H9 (cell line): ENCODE results near the gene PRUNE2. TPM values are rescaled to one million over a fixed set of nuclear protein-coding genes. Genes with fewer than 3 reads are reported as not detected.

Experiments
- DNase-seq: peaks from one replicate; pipeline ENCODE4 v3.0.0-alpha.2; 2017
- H2AFZ ChIP-seq: one replicate; pipeline ENCODE4 v1.6.1; 2013; ENCODE audit warnings: mild to moderate bottlenecking, low read length, control low read depth, moderate library complexity
- H2AK5ac ChIP-seq: 2 replicates; pipeline ENCODE4 v1.6.1; 2013; ENCODE audit warnings: low read length, control low read depth, mixed read lengths; ENCODE audit not compliant: insufficient read length
- H2BK120ac ChIP-seq: one replicate; pipeline ENCODE4 v1.6.1; 2013; ENCODE audit warnings: low read depth, mild to moderate bottlenecking, low read length, control low read depth, inconsistent platforms; ENCODE audit not compliant: poor library complexity, severe bottlenecking
- H2BK12ac ChIP-seq: 2 replicates; pipeline ENCODE4 v1.6.1; 2013; ENCODE audit warnings: low read length, control low read depth, mixed read lengths, low read depth; ENCODE audit not compliant: insufficient read length
- H2BK15ac ChIP-seq: 2 replicates; pipeline ENCODE4 v1.6.1; 2013; ENCODE audit warnings: low read depth, low read length, control low read depth
- H2BK20ac ChIP-seq: one replicate; pipeline ENCODE4 v1.6.1; 2013; ENCODE audit warnings: low read depth, mild to moderate bottlenecking, low read length, control low read depth, inconsistent platforms; ENCODE audit not compliant: poor library complexity, severe bottlenecking
- H2BK5ac ChIP-seq: 2 replicates; pipeline ENCODE4 v1.6.1; 2013; ENCODE audit warnings: low read length, control low read depth, mixed read lengths; ENCODE audit not compliant: insufficient read length
- H3K14ac ChIP-seq: 2 replicates; pipeline ENCODE4 v1.6.1; 2013; ENCODE audit warnings: low read length, control low read depth; ENCODE audit not compliant: insufficient read depth
- H3K18ac ChIP-seq: 2 replicates; pipeline ENCODE4 v1.6.1; 2013; ENCODE audit warnings: low read depth, mild to moderate bottlenecking, mixed read lengths, low read length, control low read depth; ENCODE audit not compliant: insufficient read length
- H3K23ac ChIP-seq: 2 replicates; pipeline ENCODE4 v1.6.1; 2013; ENCODE audit warnings: low read length, control low read depth, mixed read lengths, low read depth; ENCODE audit not compliant: insufficient read length
- H3K23me2 ChIP-seq: 2 replicates; pipeline ENCODE4 v1.6.1; 2013; ENCODE audit warnings: low read depth, mild to moderate bottlenecking, mixed read lengths, low read length, control low read depth; ENCODE audit not compliant: insufficient read length, poor library complexity, severe bottlenecking
- H3K27ac ChIP-seq: 2 replicates; pipeline ENCODE4 v1.5.1; 2013; ENCODE audit warnings: low read length, control low read depth, mixed read lengths, low read depth; ENCODE audit not compliant: insufficient read length
- H3K27me3 ChIP-seq: 2 replicates; pipeline ENCODE4 v1.6.1; 2013; ENCODE audit warnings: low read length, control low read depth, inconsistent platforms; ENCODE audit not compliant: insufficient read depth
- H3K4ac ChIP-seq: 2 replicates; pipeline ENCODE4 v1.6.1; 2013; ENCODE audit warnings: low read depth, mild to moderate bottlenecking, control low read depth, inconsistent platforms, low read length, moderate library complexity
- H3K4me1 ChIP-seq: 2 replicates; pipeline ENCODE4 v1.6.1; 2013; ENCODE audit warnings: low read length, control low read depth, inconsistent platforms; ENCODE audit not compliant: insufficient read depth
- H3K4me2 ChIP-seq: 2 replicates; pipeline ENCODE4 v1.6.1; 2013; ENCODE audit warnings: low read length, control low read depth, mixed read lengths; ENCODE audit not compliant: insufficient read length, insufficient read depth
- H3K56ac ChIP-seq: 2 replicates; pipeline ENCODE4 v1.6.1; 2013; ENCODE audit warnings: low read depth, mild to moderate bottlenecking, mixed read lengths, low read length, control low read depth; ENCODE audit not compliant: insufficient read length
- H3K79me1 ChIP-seq: 2 replicates; pipeline ENCODE4 v1.6.1; 2013; ENCODE audit warnings: low read depth, mild to moderate bottlenecking, moderate library complexity, low read length, control low read depth, inconsistent platforms; ENCODE audit not compliant: insufficient read depth, poor library complexity, severe bottlenecking
- H3K79me2 ChIP-seq: 2 replicates; pipeline ENCODE4 v1.6.1; 2013; ENCODE audit warnings: low read length, control low read depth, inconsistent platforms; ENCODE audit not compliant: insufficient read depth
- H3K9ac ChIP-seq: 2 replicates; pipeline ENCODE4 v1.6.1; 2013; ENCODE audit warnings: low read length, control low read depth, mixed read lengths; ENCODE audit not compliant: insufficient read length; ENCODE audit errors: extremely low read depth
- H3K9me3 ChIP-seq: one replicate; pipeline ENCODE4 v1.6.1; 2013; ENCODE audit warnings: low read depth, low read length, inconsistent platforms; ENCODE audit not compliant: control insufficient read depth
- H3T11ph ChIP-seq: one replicate; pipeline ENCODE4 v1.6.1; 2013; ENCODE audit warnings: mild to moderate bottlenecking, low read length, control low read depth, inconsistent platforms
- H4K20me1 ChIP-seq: one replicate; pipeline ENCODE4 v1.6.1; 2013; ENCODE audit not compliant: control insufficient read depth, insufficient read length, insufficient read depth
- H4K5ac ChIP-seq: 2 replicates; pipeline ENCODE4 v1.6.1; 2013; ENCODE audit warnings: low read depth, mild to moderate bottlenecking, mixed read lengths, low read length, control low read depth; ENCODE audit not compliant: insufficient read length
- H4K8ac ChIP-seq: replicated peaks from 2 replicates; pipeline ENCODE4 v1.6.1; 2013; ENCODE audit warnings: low read length, control low read depth, mixed read lengths, low read depth; ENCODE audit not compliant: insufficient read length
- H4K91ac ChIP-seq: 2 replicates; pipeline ENCODE4 v1.6.1; 2013; ENCODE audit warnings: low read depth, mild to moderate bottlenecking, moderate library complexity, mixed read lengths, low read length, control low read depth; ENCODE audit not compliant: insufficient read length
- H3K27ac Mint-ChIP-seq, 3 experiments: 2 replicates in 2 of 3; 3 replicates in 1 of 3; pipeline ENCODE4 v1.8.0; 2020 to 2021; ENCODE audit warnings: mixed read lengths in 3 of 3, mild to moderate bottlenecking in 1 of 3, moderate library complexity in 1 of 3
- H3K27me3 Mint-ChIP-seq: 2 replicates; pipeline ENCODE4 v1.8.0; 2021; ENCODE audit warnings: low read depth, mild to moderate bottlenecking, moderate library complexity, mixed read lengths
- H3K36me3 Mint-ChIP-seq, 3 experiments: 2 replicates in 2 of 3; 3 replicates in 1 of 3; pipeline ENCODE4 v1.8.0; 2020 to 2021; ENCODE audit warnings: low read depth in 3 of 3, mixed read lengths in 3 of 3; ENCODE audit not compliant: insufficient read depth in 1 of 3
- H3K4me1 Mint-ChIP-seq, 2 experiments: 2 replicates each; pipeline ENCODE4 v1.8.0; 2020; ENCODE audit warnings: mixed read lengths in 2 of 2
- H3K4me3 Mint-ChIP-seq, 2 experiments: 2 replicates in 1 of 2; 3 replicates in 1 of 2; pipeline ENCODE4 v1.8.0; 2020 to 2021; ENCODE audit warnings: mild to moderate bottlenecking in 2 of 2, mixed read lengths in 2 of 2, moderate library complexity in 1 of 2
- H3K9me3 Mint-ChIP-seq, 2 experiments: 2 replicates in 1 of 2; 3 replicates in 1 of 2; pipeline ENCODE4 v1.8.0; 2020; ENCODE audit warnings: mild to moderate bottlenecking in 2 of 2, mixed read lengths in 2 of 2, moderate library complexity in 1 of 2
- WGBS: extraction: QIAGEN DNeasy Blood & Tissue Kit; methylation state at CpG from one replicate; pipeline ENCODE4 v1.1.7; 2013; ENCODE audit warnings: missing lambda C conversion rate, low lambda C conversion rate, mixed read lengths; ENCODE audit not compliant: insufficient read length; ENCODE audit errors: extremely low coverage; 5-methylcytosine and 5-hydroxymethylcytosine counted together
- total RNA-seq: library from RNA; stranded (reverse); gene quantifications from 2 replicates; pipeline ENCODE4 v1.2.1, GENCODE V29; 2021
- TF ChIP-seq, protein P1 (sequence below): fragments of 200-600 bp; sonication (generic); conservative IDR thresholded peaks from 3 replicates; pipeline ENCODE4 v1.8.0; 2021; ENCODE audit warnings: antibody characterized with exemption, mild to moderate bottlenecking

The PRUNE2 gene
- total RNA-seq, 1 experiment from 2014 or later = 12.1 TPM

DNA sequence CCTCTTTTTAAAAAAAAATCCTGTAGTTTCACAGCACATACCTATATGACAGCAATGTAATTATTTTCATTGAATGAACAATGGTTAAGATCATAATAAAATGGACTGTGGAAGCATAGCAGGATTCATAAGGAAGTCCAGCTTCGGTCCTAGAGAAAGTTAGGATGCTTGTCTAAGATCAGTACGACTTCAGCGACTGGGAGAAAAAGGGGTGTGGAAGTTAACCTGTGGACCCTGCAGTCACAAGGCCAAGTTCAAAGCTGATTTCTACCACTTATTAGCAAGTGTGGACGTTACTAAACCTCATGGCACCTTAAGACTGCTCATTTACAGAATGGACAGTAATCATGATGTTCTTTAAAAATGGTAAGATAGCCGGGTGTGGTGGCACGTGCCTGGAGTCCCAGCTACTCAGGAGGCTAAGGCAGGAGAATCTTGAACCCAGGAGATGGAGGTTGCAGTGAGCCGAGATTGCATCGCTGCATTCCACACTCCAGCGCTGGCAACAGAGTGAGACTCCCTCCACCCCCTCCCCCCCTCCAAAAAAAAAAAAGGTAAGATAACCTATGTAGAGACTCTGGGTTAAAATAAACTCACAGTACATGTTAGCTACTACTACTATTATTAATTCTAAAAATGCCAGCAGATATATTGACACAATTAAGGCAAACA is 213.3 kb downstream of the PRUNE2 start:
- Histone ChIP-seq H4K91ac (no peak overlapping the region), H2BK15ac (no peak overlapping the region), H3K27ac (no peak overlapping the region), H3K79me1 (no peaks in the 10 kb centered on the region), H2BK120ac (no peak overlapping the region), H3K4me2 (no peak overlapping the region), H2BK5ac (no peak overlapping the region), H2AFZ (no peak overlapping the region), H3K4ac (no peak overlapping the region), H3K9ac (no peak overlapping the region), H3K9me3 (no peaks in the 10 kb centered on the region), H3K27me3 (peaks cover 6% of the 10 kb centered on the region; the same call in 1 of the 2 replicates), H3K79me2 (no peaks in the 10 kb centered on the region), H2AK5ac (no peak overlapping the region), H4K5ac (no peak overlapping the region), H4K20me1 (no peaks in the 10 kb centered on the region), H3K18ac (no peak overlapping the region), H3K4me1 (no peaks in the 10 kb centered on the region), H3K14ac (no peak overlapping the region), H4K8ac (no peak overlapping the region), H3T11ph (no peak overlapping the region), H2BK20ac (no peak overlapping the region), H3K23ac (no peak overlapping the region), H3K23me2 (no peaks in the 10 kb centered on the region), H3K56ac (no peak overlapping the region), H2BK12ac (no peak overlapping the region)
- Mint-ChIP-seq H3K27ac (no peak overlapping the region), H3K4me1 (peaks cover 34 to 37% of the 10 kb centered on the region in 2 experiments), H3K4me3 (no peak overlapping the region; a peak in 2 of 5 replicates), H3K27me3 (peaks cover 44% of the 10 kb centered on the region), H3K36me3 (no peaks in the 10 kb centered on the region), H3K9me3 (no peaks in the 10 kb centered on the region)
- WGBS = no CpG with 5 or more reads among the region's 9 CpGs
- no peak for DNase-seq
- TF ChIP-seq, protein P1, sequence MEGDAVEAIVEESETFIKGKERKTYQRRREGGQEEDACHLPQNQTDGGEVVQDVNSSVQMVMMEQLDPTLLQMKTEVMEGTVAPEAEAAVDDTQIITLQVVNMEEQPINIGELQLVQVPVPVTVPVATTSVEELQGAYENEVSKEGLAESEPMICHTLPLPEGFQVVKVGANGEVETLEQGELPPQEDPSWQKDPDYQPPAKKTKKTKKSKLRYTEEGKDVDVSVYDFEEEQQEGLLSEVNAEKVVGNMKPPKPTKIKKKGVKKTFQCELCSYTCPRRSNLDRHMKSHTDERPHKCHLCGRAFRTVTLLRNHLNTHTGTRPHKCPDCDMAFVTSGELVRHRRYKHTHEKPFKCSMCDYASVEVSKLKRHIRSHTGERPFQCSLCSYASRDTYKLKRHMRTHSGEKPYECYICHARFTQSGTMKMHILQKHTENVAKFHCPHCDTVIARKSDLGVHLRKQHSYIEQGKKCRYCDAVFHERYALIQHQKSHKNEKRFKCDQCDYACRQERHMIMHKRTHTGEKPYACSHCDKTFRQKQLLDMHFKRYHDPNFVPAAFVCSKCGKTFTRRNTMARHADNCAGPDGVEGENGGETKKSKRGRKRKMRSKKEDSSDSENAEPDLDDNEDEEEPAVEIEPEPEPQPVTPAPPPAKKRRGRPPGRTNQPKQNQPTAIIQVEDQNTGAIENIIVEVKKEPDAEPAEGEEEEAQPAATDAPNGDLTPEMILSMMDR = no peak
